SK-N-SH (cell line): ENCODE measurements around the gene P2RY11. TPM values are rescaled to one million over a fixed set of nuclear protein-coding genes. Genes with fewer than 3 reads are reported as not detected.

Source experiments
- CTCF ChIA-PET: fragments of 300-600, 350-600 bp; formaldehyde crosslinking; extraction: SDS; loops from one replicate; lab custom pipeline; 2021; lab: Yijun Ruan, JAX
- POLR2A ChIA-PET: fragments of 350-600 bp; sonication (Branson Sonifier 250); formaldehyde crosslinking; extraction: SDS; loops from one replicate; lab custom pipeline; 2020; ENCODE audit warnings: antibody characterized with exemption, inconsistent platforms; lab: Yijun Ruan, JAX
- DNase-seq: peaks from one replicate; pipeline ENCODE4 v3.0.0; 2012
- H2AFZ ChIP-seq: fragments of 200-600 bp; sonication (generic); 2 replicates; pipeline ENCODE4 v1.8.1; 2016; ENCODE audit warnings: antibody characterized with exemption, mild to moderate bottlenecking, low read depth
- H3F3A ChIP-seq: fragments of 200-600 bp; sonication (generic); replicated peaks from 2 replicates; pipeline ENCODE3; 2016; ENCODE audit warnings: antibody characterized with exemption, mild to moderate bottlenecking; ENCODE audit not compliant: insufficient read depth
- H3K27ac ChIP-seq, 2 experiments: fragments of 200-500 bp in 1 of 2; fragments of 200-600 bp in 1 of 2; sonication (Bioruptor generic) in 1 of 2; sonication (generic), shearing (Covaris generic) in 1 of 2; 2 replicates each; pipeline versions ENCODE4 v1.5.1 to v1.6.1; 2014 to 2016; ENCODE audit warnings: low read depth in 2 of 2, inconsistent platforms in 1 of 2, low read length in 1 of 2, mild to moderate bottlenecking in 1 of 2, mixed read lengths in 1 of 2
- H3K27me3 ChIP-seq: fragments of 200-600 bp; sonication (generic), shearing (Covaris generic); 2 replicates; pipeline ENCODE4 v1.6.1; 2016; ENCODE audit warnings: mixed run types; ENCODE audit not compliant: insufficient read depth
- H3K36me3 ChIP-seq, 2 experiments: fragments of 200-500 bp in 1 of 2; fragments of 200-600 bp in 1 of 2; sonication (Bioruptor generic) in 1 of 2; sonication (generic) in 1 of 2; replicated peaks in 1 of 2; 2 replicates each; pipeline versions ENCODE3 to v1.5.1; 2014 to 2016; ENCODE audit warnings: low read length in 1 of 2, mild to moderate bottlenecking in 1 of 2; ENCODE audit not compliant: insufficient read depth in 2 of 2, control insufficient read depth in 1 of 2
- H3K4me1 ChIP-seq, 2 experiments: fragments of 200-500 bp in 1 of 2; fragments of 200-600 bp in 1 of 2; sonication (Bioruptor generic) in 1 of 2; sonication (generic), shearing (Covaris generic) in 1 of 2; 2 replicates each; pipeline versions ENCODE4 v1.5.1 to v1.6.1; 2014 to 2016; ENCODE audit warnings: low read depth in 1 of 2, low read length in 1 of 2, mixed run types in 1 of 2; ENCODE audit not compliant: insufficient read depth in 2 of 2, control insufficient read depth in 1 of 2
- H3K4me2 ChIP-seq: fragments of 200-600 bp; sonication (generic), shearing (Covaris generic); 2 replicates; pipeline ENCODE4 v1.6.1; 2017; ENCODE audit warnings: mixed run types
- H3K4me3 ChIP-seq, 2 experiments: fragments of 200-500 bp in 1 of 2; fragments of 200-600 bp in 1 of 2; sonication (Bioruptor generic) in 1 of 2; sonication (generic), shearing (Covaris generic) in 1 of 2; 2 replicates each; pipeline versions ENCODE4 v1.5.1 to v1.8.1; 2014 to 2016; ENCODE audit warnings: low read depth in 2 of 2, inconsistent platforms in 1 of 2, low read length in 1 of 2, mild to moderate bottlenecking in 1 of 2, mixed read lengths in 1 of 2, moderate library complexity in 1 of 2
- H3K79me2 ChIP-seq: fragments of 200-600 bp; sonication (generic); 2 replicates; pipeline ENCODE4 v1.8.1; 2017; ENCODE audit warnings: mild to moderate bottlenecking; ENCODE audit not compliant: insufficient read depth
- H3K9ac ChIP-seq: fragments of 200-600 bp; sonication (generic); 2 replicates; pipeline ENCODE4 v1.6.1; 2017; ENCODE audit warnings: mixed run types
- H3K9me2 ChIP-seq: fragments of 200-600 bp; sonication (generic); 2 replicates; pipeline ENCODE4 v1.6.1; 2017; ENCODE audit warnings: mixed run types
- H3K9me3 ChIP-seq: fragments of 200-600 bp; sonication (generic); 2 replicates; pipeline ENCODE4 v1.6.1; 2017; ENCODE audit warnings: mixed run types, mild to moderate bottlenecking, moderate library complexity
- H4K20me1 ChIP-seq: fragments of 200-600 bp; sonication (generic); 2 replicates; pipeline ENCODE4 v1.6.1; 2017; ENCODE audit warnings: mild to moderate bottlenecking, mixed run types; ENCODE audit not compliant: insufficient read depth
- GABPA ChIP-seq: IDR thresholded peaks from 2 replicates; pipeline ENCODE4 v1.4.0; 2012; ENCODE audit warnings: low read depth, mild to moderate bottlenecking
- GATA2 ChIP-seq: sonication (generic); formaldehyde crosslinking; IDR thresholded peaks from 2 replicates; pipeline ENCODE4 v1.5.0; 2020; ENCODE audit warnings: mild to moderate bottlenecking, missing genetic modification reagents
- MAX ChIP-seq: IDR thresholded peaks from 2 replicates; pipeline ENCODE4 v1.4.0; 2012; ENCODE audit warnings: low read depth
- MXI1 ChIP-seq: IDR thresholded peaks from 2 replicates; pipeline ENCODE4 v1.6.1; 2012; ENCODE audit warnings: mild to moderate bottlenecking, low read depth, low read length, improper control_type of control experiment
- RCOR1 ChIP-seq: fragments of 150-350 bp; IDR thresholded peaks from 2 replicates; pipeline ENCODE4 v1.6.1; 2017; ENCODE audit warnings: antibody characterized with exemption, low read length
- SMC3 ChIP-seq: IDR thresholded peaks from 2 replicates; pipeline ENCODE4 v1.6.1; 2012; ENCODE audit warnings: low read depth, low read length, improper control_type of control experiment
- TEAD4 ChIP-seq: IDR thresholded peaks from 2 replicates; pipeline ENCODE4 v1.4.0; 2012; ENCODE audit warnings: mild to moderate bottlenecking, borderline replicate concordance; ENCODE audit not compliant: insufficient read depth
- USF1 ChIP-seq: IDR thresholded peaks from 2 replicates; pipeline ENCODE4 v1.4.0; 2012; ENCODE audit warnings: low read depth, borderline replicate concordance
- YY1 ChIP-seq: IDR thresholded peaks from 2 replicates; pipeline ENCODE4 v1.4.0; 2012; ENCODE audit warnings: low read depth, mild to moderate bottlenecking
- WGBS: methylation state at CpG from one replicate; pipeline ENCODE4 v1.1.6; 2017; ENCODE audit warnings: low lambda C conversion rate; 5-methylcytosine and 5-hydroxymethylcytosine counted together
- polyA plus RNA-seq, 3 experiments: library from polyadenylated mRNA; depleted of rRNA; stranded (reverse); fragments of >200 nt; gene quantifications; 2 replicates each; pipeline ENCODE4 v1.2.3, GENCODE V29; 2012
- TF ChIP-seq, protein P1 (sequence below): fragments of 200-600 bp; sonication (generic); IDR thresholded peaks from 2 replicates; pipeline ENCODE4 v1.6.1; 2017; ENCODE audit warnings: antibody characterized with exemption, mild to moderate bottlenecking, moderate library complexity
- TF ChIP-seq, protein P2 (sequence below): IDR thresholded peaks from 2 replicates; pipeline ENCODE4 v1.6.1; 2012; ENCODE audit warnings: mild to moderate bottlenecking, low read depth, low read length, moderate library complexity

The P2RY11 gene
- polyA plus RNA-seq, 1 of the 3 experiments (the other 2 are of a cell fraction), result 6.8 TPM

DNA sequence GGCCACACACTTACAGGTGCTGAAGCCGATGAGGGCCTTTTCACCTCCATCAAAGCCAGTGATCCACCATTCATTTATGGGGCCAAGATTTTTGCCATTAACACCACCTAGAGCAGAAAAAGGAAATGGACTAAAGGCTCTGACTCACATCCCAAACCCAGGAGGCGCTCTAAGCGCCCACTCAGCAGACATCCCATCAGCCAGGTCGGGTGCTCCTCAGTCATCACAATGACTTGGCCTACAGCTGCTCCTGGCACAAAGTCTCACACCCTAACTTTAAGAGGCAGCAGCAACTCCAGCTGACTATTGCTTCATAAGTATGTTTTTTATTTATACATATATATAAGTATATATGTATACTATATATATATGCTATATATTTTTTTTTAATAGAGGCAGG, 44.3 kb downstream of the P2RY11 start (continued):
- TF ChIP-seq, protein P1, sequence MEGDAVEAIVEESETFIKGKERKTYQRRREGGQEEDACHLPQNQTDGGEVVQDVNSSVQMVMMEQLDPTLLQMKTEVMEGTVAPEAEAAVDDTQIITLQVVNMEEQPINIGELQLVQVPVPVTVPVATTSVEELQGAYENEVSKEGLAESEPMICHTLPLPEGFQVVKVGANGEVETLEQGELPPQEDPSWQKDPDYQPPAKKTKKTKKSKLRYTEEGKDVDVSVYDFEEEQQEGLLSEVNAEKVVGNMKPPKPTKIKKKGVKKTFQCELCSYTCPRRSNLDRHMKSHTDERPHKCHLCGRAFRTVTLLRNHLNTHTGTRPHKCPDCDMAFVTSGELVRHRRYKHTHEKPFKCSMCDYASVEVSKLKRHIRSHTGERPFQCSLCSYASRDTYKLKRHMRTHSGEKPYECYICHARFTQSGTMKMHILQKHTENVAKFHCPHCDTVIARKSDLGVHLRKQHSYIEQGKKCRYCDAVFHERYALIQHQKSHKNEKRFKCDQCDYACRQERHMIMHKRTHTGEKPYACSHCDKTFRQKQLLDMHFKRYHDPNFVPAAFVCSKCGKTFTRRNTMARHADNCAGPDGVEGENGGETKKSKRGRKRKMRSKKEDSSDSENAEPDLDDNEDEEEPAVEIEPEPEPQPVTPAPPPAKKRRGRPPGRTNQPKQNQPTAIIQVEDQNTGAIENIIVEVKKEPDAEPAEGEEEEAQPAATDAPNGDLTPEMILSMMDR, result no peak
- no peak for TF ChIP-seq GABPA
- TF ChIP-seq, protein P2, sequence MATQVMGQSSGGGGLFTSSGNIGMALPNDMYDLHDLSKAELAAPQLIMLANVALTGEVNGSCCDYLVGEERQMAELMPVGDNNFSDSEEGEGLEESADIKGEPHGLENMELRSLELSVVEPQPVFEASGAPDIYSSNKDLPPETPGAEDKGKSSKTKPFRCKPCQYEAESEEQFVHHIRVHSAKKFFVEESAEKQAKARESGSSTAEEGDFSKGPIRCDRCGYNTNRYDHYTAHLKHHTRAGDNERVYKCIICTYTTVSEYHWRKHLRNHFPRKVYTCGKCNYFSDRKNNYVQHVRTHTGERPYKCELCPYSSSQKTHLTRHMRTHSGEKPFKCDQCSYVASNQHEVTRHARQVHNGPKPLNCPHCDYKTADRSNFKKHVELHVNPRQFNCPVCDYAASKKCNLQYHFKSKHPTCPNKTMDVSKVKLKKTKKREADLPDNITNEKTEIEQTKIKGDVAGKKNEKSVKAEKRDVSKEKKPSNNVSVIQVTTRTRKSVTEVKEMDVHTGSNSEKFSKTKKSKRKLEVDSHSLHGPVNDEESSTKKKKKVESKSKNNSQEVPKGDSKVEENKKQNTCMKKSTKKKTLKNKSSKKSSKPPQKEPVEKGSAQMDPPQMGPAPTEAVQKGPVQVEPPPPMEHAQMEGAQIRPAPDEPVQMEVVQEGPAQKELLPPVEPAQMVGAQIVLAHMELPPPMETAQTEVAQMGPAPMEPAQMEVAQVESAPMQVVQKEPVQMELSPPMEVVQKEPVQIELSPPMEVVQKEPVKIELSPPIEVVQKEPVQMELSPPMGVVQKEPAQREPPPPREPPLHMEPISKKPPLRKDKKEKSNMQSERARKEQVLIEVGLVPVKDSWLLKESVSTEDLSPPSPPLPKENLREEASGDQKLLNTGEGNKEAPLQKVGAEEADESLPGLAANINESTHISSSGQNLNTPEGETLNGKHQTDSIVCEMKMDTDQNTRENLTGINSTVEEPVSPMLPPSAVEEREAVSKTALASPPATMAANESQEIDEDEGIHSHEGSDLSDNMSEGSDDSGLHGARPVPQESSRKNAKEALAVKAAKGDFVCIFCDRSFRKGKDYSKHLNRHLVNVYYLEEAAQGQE, result no peak
- no peak for TF ChIP-seq MXI1

- H3K4me3 ChIP-seq, result no peak overlapping the region
- no peaks in the 10 kb centered on the region for H3K9me3 ChIP-seq
- CTCF ChIA-PET, result interaction anchor here (0.6 kb wide), 1 partner anchor 26 kb away, joined by 3 read pairs; no protein-coding TSS in a partner anchor
- no peaks in the 10 kb centered on the region for H3K4me1 ChIP-seq
- POLR2A ChIA-PET, result no interaction called here
- H3K9me2 ChIP-seq, result no peaks in the 10 kb centered on the region
- no peaks in the 10 kb centered on the region for H3F3A ChIP-seq
- no peak overlapping the region for H3K27ac ChIP-seq
- DNase-seq, result no peak
- H3K36me3 ChIP-seq, result peaks cover 60 to 62% of the 10 kb centered on the region in 2 experiments
- no peak overlapping the region for H3K9ac ChIP-seq
- no CpG with 5 or more reads among the region's 8 CpGs for WGBS
- H3K79me2 ChIP-seq, result no peaks in the 10 kb centered on the region
- no peak for TF ChIP-seq SMC3
- no peak for TF ChIP-seq YY1
- no peak for TF ChIP-seq RCOR1
- TF ChIP-seq MXI1, result no peak
- TF ChIP-seq MAX, result no peak
- no peak for TF ChIP-seq GATA2 (CRISPR knock-in tag)
- TF ChIP-seq TEAD4, result no peak
- no peak for TF ChIP-seq USF1
- TF ChIP-seq, all 33 proteins: peak for 0
- Histone ChIP-seq H4K20me1 (no peaks in the 10 kb centered on the region), H3K27me3 (no peaks in the 10 kb centered on the region), H2AFZ (no peak overlapping the region), H3K4me2 (no peak overlapping the region)
Measured at GRCh38 chr19:10158071-10158470, 46.6 kb downstream of the P2RY11 start.
